HepG2 (cell line): ENCODE results near the gene DUSP9. TPM values are rescaled to one million over a fixed set of nuclear protein-coding genes. Genes with fewer than 3 reads are reported as not detected.

Experiments used
- AGO2 ChIP-seq: fragments of 200-400 bp; formaldehyde crosslinking; optimal IDR thresholded peaks from 2 replicates; pipeline ENCODE3; 2017; ENCODE audit warnings: mild to moderate bottlenecking, low read depth, low read length, moderate library complexity
- ARNT2 ChIP-seq: sonication (generic); formaldehyde crosslinking; IDR thresholded peaks from 2 replicates; pipeline ENCODE4 v1.8.0; 2022; ENCODE audit warnings: mild to moderate bottlenecking, low read depth, missing genetic modification reagents, moderate library complexity
- DDIT3 ChIP-seq: sonication (generic); formaldehyde crosslinking; IDR thresholded peaks from 2 replicates; pipeline ENCODE4 v1.4.0; 2020; ENCODE audit warnings: mild to moderate bottlenecking, missing genetic modification reagents
- HOMEZ ChIP-seq: IDR thresholded peaks from 2 replicates; pipeline ENCODE4 v1.6.1; 2016; ENCODE audit warnings: low read depth
- NFYB ChIP-seq: sonication (generic); formaldehyde crosslinking; IDR thresholded peaks from 2 replicates; pipeline ENCODE4 v1.4.0; 2020; ENCODE audit warnings: missing genetic modification reagents
- NONO ChIP-seq, 2 experiments: fragments of 450-650 bp in 1 of 2; sonication (generic) in 1 of 2; formaldehyde crosslinking in 1 of 2; IDR thresholded peaks in 1 of 2; conservative IDR thresholded peaks in 1 of 2; 2 replicates each; pipeline versions ENCODE4 v1.6.1 to v1.8.0; 2017 to 2022; ENCODE audit warnings: mild to moderate bottlenecking in 1 of 2, missing genetic modification reagents in 1 of 2, moderate library complexity in 1 of 2
- NR0B2 ChIP-seq: sonication (generic); formaldehyde crosslinking; IDR thresholded peaks from 2 replicates; pipeline ENCODE4 v1.4.0; 2020; ENCODE audit warnings: mild to moderate bottlenecking, missing genetic modification reagents
- SAFB2 ChIP-seq: sonication (generic); formaldehyde crosslinking; IDR thresholded peaks from 2 replicates; pipeline ENCODE4 v1.5.1; 2020; ENCODE audit warnings: missing genetic modification reagents, low read depth, mild to moderate bottlenecking, borderline replicate concordance
- SOX6 ChIP-seq, 2 experiments: fragments of 450-650 bp in 1 of 2; sonication (generic) in 1 of 2; formaldehyde crosslinking in 1 of 2; IDR thresholded peaks; 2 replicates each; pipeline versions ENCODE4 v1.4.0 to v1.6.1; 2017 to 2020; ENCODE audit warnings: antibody characterized with exemption in 1 of 2, mild to moderate bottlenecking in 1 of 2, missing genetic modification reagents in 1 of 2
- SPEN ChIP-seq: sonication (generic); formaldehyde crosslinking; IDR thresholded peaks from 2 replicates; pipeline ENCODE4 v1.5.1; 2020; ENCODE audit warnings: low read depth, mild to moderate bottlenecking, missing genetic modification reagents
- TEF ChIP-seq: sonication (generic); formaldehyde crosslinking; IDR thresholded peaks from 2 replicates; pipeline ENCODE4 v1.5.0; 2020; ENCODE audit warnings: missing genetic modification reagents
- TFE3 ChIP-seq: IDR thresholded peaks from 2 replicates; pipeline ENCODE4 v1.6.1; 2016
- ZKSCAN8 ChIP-seq: IDR thresholded peaks from 2 replicates; pipeline ENCODE4 v1.6.1; 2016; ENCODE audit warnings: borderline replicate concordance, missing genetic modification reagents, missing compliant biosample characterization
- ZNF501 ChIP-seq: sonication (generic); formaldehyde crosslinking; IDR thresholded peaks from 2 replicates; pipeline ENCODE4 v1.5.1; 2020; ENCODE audit warnings: mild to moderate bottlenecking, moderate library complexity, missing genetic modification reagents
- ZNF512B ChIP-seq: sonication (generic); formaldehyde crosslinking; IDR thresholded peaks from 2 replicates; pipeline ENCODE4 v1.5.1; 2020; ENCODE audit warnings: missing genetic modification reagents, mild to moderate bottlenecking, borderline replicate concordance
- ZNF687 ChIP-seq: sonication (generic); formaldehyde crosslinking; IDR thresholded peaks from 2 replicates; pipeline ENCODE4 v1.5.1; 2020; ENCODE audit warnings: mild to moderate bottlenecking, missing genetic modification reagents, moderate library complexity
- ZNF75D ChIP-seq: sonication (generic); formaldehyde crosslinking; IDR thresholded peaks from 2 replicates; pipeline ENCODE4 v1.8.1; 2023; ENCODE audit warnings: missing genetic modification reagents, mild to moderate bottlenecking, borderline replicate concordance
- polyA plus RNA-seq, 8 experiments: library from polyadenylated mRNA; depleted of rRNA in 3 of 8; stranded (reverse) in 7 of 8; unstranded in 1 of 8; fragments of >200 nt; fragmentation: Illumina TruSeq in 4 of 8; extraction: Trizol in 4 of 8; gene quantifications; 2 replicates each; pipeline versions ENCODE4 v1.2.1 to v1.2.3, GENCODE V29; 2011 to 2016; ENCODE audit warnings: low read depth in 4 of 8, missing spikeins in 1 of 8, mixed read lengths in 1 of 8; ENCODE audit not compliant: insufficient read depth in 1 of 8
- total RNA-seq, 5 experiments: library from RNA; depleted of rRNA; stranded (reverse); fragments of >200 nt; fragmentation: Illumina TruSeq; extraction: Trizol; gene quantifications; 2 replicates each; pipeline ENCODE4 v1.2.3, GENCODE V29; 2016; ENCODE audit warnings: low read depth in 1 of 5

DUSP9 gene
- total and polyA plus RNA-seq, 2 of the 13 experiments (the other 11 are each of a cell fraction or from before 2014, with no cell fraction given) = 235 to 435 TPM

- no peak for TF ChIP-seq HOMEZ (CRISPR knock-in tag)
- TF ChIP-seq TEF = no peak
- TF ChIP-seq ARNT2 (CRISPR knock-in tag) = no peak
- peak; percentile 30 for TF ChIP-seq AGO2
- TF ChIP-seq ZNF75D (CRISPR knock-in tag) = no peak
- peak; percentile 67 for TF ChIP-seq ZNF687 (CRISPR knock-in tag)
- no peak for TF ChIP-seq NONO (IDR thresholded peaks at IDR 0.05)
- TF ChIP-seq NONO (CRISPR knock-in tag; conservative IDR thresholded peaks at IDR 0.05) = no peak
- TF ChIP-seq NFYB = no peak
- no peak for TF ChIP-seq SAFB2 (CRISPR knock-in tag)
- no peak for TF ChIP-seq SOX6 (IDR thresholded peaks at IDR 0.05)
- TF ChIP-seq SOX6 (CRISPR knock-in tag; IDR thresholded peaks at IDR 0.05) = no peak
- no peak for TF ChIP-seq ZNF501 (CRISPR knock-in tag)
- no peak for TF ChIP-seq ZKSCAN8 (CRISPR knock-in tag)
- no peak for TF ChIP-seq NR0B2 (CRISPR knock-in tag)
- TF ChIP-seq DDIT3 (CRISPR knock-in tag) = no peak
- TF ChIP-seq ZNF512B (CRISPR knock-in tag) = no peak
- TF ChIP-seq SPEN (CRISPR knock-in tag) = 0 out of 2 replicates have a peak, but pooled peaks have one; percentile 5
- TF ChIP-seq TFE3 = no peak
Measured at GRCh38 chrX:153638041-153638371, 9.0 kb upstream of the DUSP9 start (continued).
